Keratinocyte (primary cell): ENCODE data around the gene CTNND1. TPM values are rescaled to one million over a fixed set of nuclear protein-coding genes. Genes with fewer than 3 reads are reported as not detected.

Experiments used
- DNase-seq: peaks from one replicate; pipeline ENCODE4 v3.0.0-alpha.2; 2011; ENCODE audit warnings: low read depth, missing footprints, low spot score
- FAIRE-seq: peaks from 2 replicates; lab custom pipeline; 2011; peaks lifted over from hg19 to GRCh38; lab: Jason Lieb, UNC
- H2AFZ ChIP-seq: 2 replicates; pipeline ENCODE4 v1.6.0; 2012; ENCODE audit warnings: low read length, control low read depth, inconsistent platforms; ENCODE audit not compliant: control insufficient read depth
- H3K27ac ChIP-seq: 2 replicates; pipeline ENCODE4 v1.5.1; 2011; ENCODE audit warnings: low read length; ENCODE audit not compliant: control insufficient read depth, insufficient read depth
- H3K27me3 ChIP-seq: 3 replicates; pipeline ENCODE4 v1.6.0; 2011; ENCODE audit warnings: low read length; ENCODE audit not compliant: control insufficient read depth, insufficient read depth; ENCODE audit errors: extremely low read depth
- H3K36me3 ChIP-seq, 2 experiments: 2 replicates in 1 of 2; 3 replicates in 1 of 2; pipeline ENCODE4 v1.5.1; 2011; ENCODE audit warnings: low read length in 2 of 2, mild to moderate bottlenecking in 1 of 2; ENCODE audit not compliant: control insufficient read depth in 2 of 2, insufficient read depth in 2 of 2; ENCODE audit errors: extremely low read depth in 1 of 2
- H3K4me1 ChIP-seq: 3 replicates; pipeline ENCODE4 v1.5.1; 2011; ENCODE audit warnings: low read length; ENCODE audit not compliant: control insufficient read depth, insufficient read depth; ENCODE audit errors: extremely low read depth
- H3K4me2 ChIP-seq: 3 replicates; pipeline ENCODE4 v1.6.0; 2011; ENCODE audit warnings: low read depth, low read length; ENCODE audit not compliant: control insufficient read depth, insufficient read depth; ENCODE audit errors: extremely low read depth
- H3K4me3 ChIP-seq, 3 experiments: fragments of 200-600 bp in 1 of 3; sonication (generic) in 1 of 3; 2 replicates in 2 of 3; 3 replicates in 1 of 3; pipeline ENCODE4 v1.5.1; 2011 to 2016; ENCODE audit warnings: low read length in 3 of 3, mild to moderate bottlenecking in 3 of 3, control low read depth in 2 of 3, inconsistent platforms in 1 of 3, low read depth in 1 of 3, mixed read lengths in 1 of 3, mixed run types in 1 of 3, moderate library complexity in 1 of 3; ENCODE audit not compliant: control insufficient read depth in 2 of 3, insufficient read depth in 2 of 3; ENCODE audit errors: extremely low read depth in 1 of 3
- H3K79me2 ChIP-seq: 2 replicates; pipeline ENCODE4 v1.6.0; 2012; ENCODE audit warnings: low read length; ENCODE audit not compliant: control insufficient read depth, insufficient read depth
- H3K9ac ChIP-seq: 3 replicates; pipeline ENCODE4 v1.6.0; 2011; ENCODE audit warnings: low read length; ENCODE audit not compliant: control insufficient read depth, insufficient read depth; ENCODE audit errors: extremely low read depth
- H3K9me1 ChIP-seq: 3 replicates; pipeline ENCODE4 v1.6.0; 2011; ENCODE audit warnings: low read length; ENCODE audit not compliant: control insufficient read depth, insufficient read depth; ENCODE audit errors: extremely low read depth
- H3K9me3 ChIP-seq: 2 replicates; pipeline ENCODE4 v1.5.1; 2012; ENCODE audit warnings: low read depth, low read length; ENCODE audit not compliant: control insufficient read depth
- H4K20me1 ChIP-seq: 3 replicates; pipeline ENCODE4 v1.6.0; 2011; ENCODE audit warnings: low read length; ENCODE audit not compliant: control insufficient read depth, insufficient read depth; ENCODE audit errors: extremely low read depth
- CTCF ChIP-seq, 3 experiments: IDR thresholded peaks in 1 of 3; conservative IDR thresholded peaks in 1 of 3; optimal IDR thresholded peaks in 1 of 3; 2 replicates in 2 of 3; 3 replicates in 1 of 3; pipeline versions ENCODE3 to v1.5.1; 2011; ENCODE audit warnings: low read length in 3 of 3, mild to moderate bottlenecking in 3 of 3, moderate library complexity in 2 of 3, control low read depth in 1 of 3, inconsistent platforms in 1 of 3; ENCODE audit not compliant: insufficient read depth in 2 of 3; ENCODE audit errors: extremely low read depth in 1 of 3
- EZH2 ChIP-seq: IDR thresholded peaks from one replicate; pipeline ENCODE4 v1.6.1; 2012; ENCODE audit warnings: inconsistent platforms, mild to moderate bottlenecking, low read length, moderate library complexity
- dilution Hi-C: fragments of 300-500 bp; cut with MboI; formaldehyde crosslinking; loops from one replicate; pipeline ENCODE4 v1.7.0; 2020; ENCODE audit warnings: low sequenced_read_pairs; ENCODE audit not compliant: extremely low pct_ligation_motif_present
- polyA plus RNA-seq, 5 experiments: library from polyadenylated mRNA; depleted of rRNA in 3 of 5; stranded (reverse) in 3 of 5; stranded (forward) in 1 of 5; unstranded in 1 of 5; fragments of >200 nt; gene quantifications; 1 replicate in 1 of 5; 2 replicates in 3 of 5; 3 replicates in 1 of 5; pipeline versions ENCODE4 v1.2.1 to v1.2.3, GENCODE V29; 2011 to 2012; ENCODE audit warnings: missing spikeins in 2 of 5, low read depth in 1 of 5, low replicate concordance in 1 of 5

Gene CTNND1
- polyA plus RNA-seq, 1 donor (not counting 4 experiments of a cell fraction or from before 2014, with no cell fraction given) = 144 TPM

- no peaks in the 10 kb centered on the region for H3K9me3 ChIP-seq
- H3K9me1 ChIP-seq = peaks cover 15% of the 10 kb centered on the region
- dilution Hi-C loops = no loop called here
- no peak overlapping the region for H3K9ac ChIP-seq
- H3K79me2 ChIP-seq = peaks cover 93% of the 10 kb centered on the region
- H3K27me3 ChIP-seq = no peaks in the 10 kb centered on the region
- no peak overlapping the region for H3K4me3 ChIP-seq
- H3K27ac ChIP-seq = peak overlapping the region; percentile 42
- FAIRE-seq (peak; percentile 44), DNase-seq (no peak)
- peaks cover 83% of the 10 kb centered on the region for H3K4me1 ChIP-seq
- H2AFZ ChIP-seq = no peak overlapping the region
- TF ChIP-seq CTCF (optimal IDR thresholded peaks at IDR 0.05 in 1 of 3, IDR thresholded peaks at IDR 0.05 in 1 of 3, conservative IDR thresholded peaks at IDR 0.05 in 1 of 3; ENCODE audit: extremely low read depth in 1 of 3, insufficient read depth in 2 of 3, low read length in 3 of 3) (no peak), EZH2 (no peak)
- no peaks in the 10 kb centered on the region for H3K36me3 ChIP-seq
- peaks cover 29% of the 10 kb centered on the region for H4K20me1 ChIP-seq
- H3K4me2 ChIP-seq = peak overlapping the region; percentile 77
These were observed 15.1 kb downstream of the CTNND1 start for GRCh38 chr11:57776577-57777210.

- FAIRE-seq (no peak), DNase-seq (no peak)
- Histone ChIP-seq H3K36me3 (no peaks in the 10 kb centered on the region), H2AFZ (no peak overlapping the region), H3K4me3 (peak overlapping the region in 2 of 3 experiments; percentile 49 to 55), H3K9me1 (peaks cover 12% of the 10 kb centered on the region), H3K9ac (peak overlapping the region; percentile 73), H3K27me3 (no peaks in the 10 kb centered on the region), H4K20me1 (peaks cover 19% of the 10 kb centered on the region), H3K4me1 (peaks cover 81% of the 10 kb centered on the region), H3K9me3 (no peaks in the 10 kb centered on the region), H3K79me2 (peaks cover 93% of the 10 kb centered on the region), H3K4me2 (peak overlapping the region; percentile 77), H3K27ac (peak overlapping the region; percentile 88)
- dilution Hi-C loops = no loop called here
- no peak for TF ChIP-seq CTCF (optimal IDR thresholded peaks at IDR 0.05 in 1 of 3, IDR thresholded peaks at IDR 0.05 in 1 of 3, conservative IDR thresholded peaks at IDR 0.05 in 1 of 3; ENCODE audit: extremely low read depth in 1 of 3, insufficient read depth in 2 of 3, low read length in 3 of 3)
- TF ChIP-seq EZH2 = no peak
These were observed 16.3 kb downstream of the CTNND1 start for GRCh38 chr11:57777969-57778317.
